GM18508 (cell line): ENCODE data around the gene PHYHIPL.

Source experiments
- ATAC-seq: cut with Tn5 transposase; IDR thresholded peaks from one replicate; pipeline ENCODE4 v1.9.1; 2021; ENCODE audit warnings: moderate number of reproducible peaks; ENCODE audit not compliant: insufficient read depth, unreplicated experiment

The PHYHIPL gene

GRCh38 chr10:59176241-59177030, at the start of gene PHYHIPL:
PHYHIPL (plus strand) TSS chr10:59176643; CDS start chr10:59176854, 211 bp downstream.
- no peak for ATAC-seq

- ATAC-seq = no peak
Observed at GRCh38 chr10:59126991-59127390, 49.5 kb upstream of the PHYHIPL start.

GRCh38 chr10:59127991-59128390, 48.5 kb upstream of the PHYHIPL start:
- no peak for ATAC-seq

GRCh38 chr10:59129867-59130266, 46.6 kb upstream of the PHYHIPL start:
- no peak for ATAC-seq

- ATAC-seq = no peak
Observed at GRCh38 chr10:59131666-59132065, 44.8 kb upstream of the PHYHIPL start.

GRCh38 chr10:59133841-59134593, 42.4 kb upstream of the PHYHIPL start:
- no peak for ATAC-seq

- no peak for ATAC-seq
Observed at GRCh38 chr10:59134785-59135184, 41.7 kb upstream of the PHYHIPL start.

- ATAC-seq = no peak
Observed at GRCh38 chr10:59135275-59135674, 41.2 kb upstream of the PHYHIPL start.

- ATAC-seq = no peak
Observed at GRCh38 chr10:59138052-59138451, 38.4 kb upstream of the PHYHIPL start.

GRCh38 chr10:59143544-59143943, 32.9 kb upstream of the PHYHIPL start:
- ATAC-seq = no peak

- no peak for ATAC-seq
Observed at GRCh38 chr10:59148701-59149100, 27.7 kb upstream of the PHYHIPL start.

- ATAC-seq = no peak
Observed at GRCh38 chr10:59155556-59155955, 20.9 kb upstream of the PHYHIPL start.

- ATAC-seq = no peak
Observed at GRCh38 chr10:59167512-59167911, 8.9 kb upstream of the PHYHIPL start.

GRCh38 chr10:59172567-59172966, 3.9 kb upstream of the PHYHIPL start:
- no peak for ATAC-seq

- ATAC-seq = no peak
Observed at GRCh38 chr10:59173414-59173813, 3.0 kb upstream of the PHYHIPL start.

GRCh38 chr10:59175538-59176240, 754 bp upstream of the PHYHIPL start:
- no peak for ATAC-seq

GRCh38 chr10:59177031-59177797, 771 bp downstream of the PHYHIPL start:
- no peak for ATAC-seq

GRCh38 chr10:59177836-59178235, 1.4 kb downstream of the PHYHIPL start:
- no peak for ATAC-seq

- ATAC-seq = no peak
Observed at GRCh38 chr10:59179068-59179467, 2.6 kb downstream of the PHYHIPL start.

GRCh38 chr10:59180689-59181270, 4.3 kb downstream of the PHYHIPL start:
- no peak for ATAC-seq
